H1 (cell line): ENCODE results near the gene PLXNB3. TPM values are rescaled to one million over a fixed set of nuclear protein-coding genes. Genes with fewer than 3 reads are reported as not detected.

Experiments
- CTCF ChIA-PET: fragments of 300-600 bp; sonication (Branson Sonifier 250); formaldehyde crosslinking; loops from one replicate; lab custom pipeline; 2021; ENCODE audit not compliant: partially characterized antibody; lab: Charles Lee
- POLR2A ChIA-PET: fragments of 300-600 bp; sonication (Branson Sonifier 250); formaldehyde crosslinking; loops from one replicate; lab custom pipeline; 2021; ENCODE audit warnings: inconsistent platforms; ENCODE audit not compliant: partially characterized antibody; lab: Charles Lee
- DNase-seq, 2 experiments: peaks; one replicate each; pipeline versions ENCODE4 v3.0.0 to v3.0.0-alpha.2; 2010 to 2022; ENCODE audit warnings: low spot score in 2 of 2, low read depth in 1 of 2, mixed read lengths in 1 of 2
- FAIRE-seq: peaks from 2 replicates; lab custom pipeline; 2011; peaks lifted over from hg19 to GRCh38; lab: Jason Lieb, UNC
- H2AFZ ChIP-seq: 2 replicates; pipeline ENCODE4 v1.8.1; 2012; ENCODE audit warnings: low read length, inconsistent platforms
- H2AK5ac ChIP-seq: 2 replicates; pipeline ENCODE4 v1.6.1; 2013; ENCODE audit warnings: low read depth, low read length
- H2BK120ac ChIP-seq: replicated peaks from 2 replicates; pipeline ENCODE3; 2013; ENCODE audit warnings: low read depth, low read length, inconsistent platforms
- H2BK12ac ChIP-seq: 2 replicates; pipeline ENCODE4 v1.6.1; 2013; ENCODE audit warnings: low read depth, low read length
- H2BK15ac ChIP-seq: 2 replicates; pipeline ENCODE4 v1.6.1; 2013; ENCODE audit warnings: low read length
- H2BK20ac ChIP-seq: 2 replicates; pipeline ENCODE4 v1.6.1; 2013; ENCODE audit warnings: low read length
- H2BK5ac ChIP-seq: 2 replicates; pipeline ENCODE4 v1.6.1; 2013; ENCODE audit warnings: low read depth, low read length
- H3K14ac ChIP-seq: 2 replicates; pipeline ENCODE4 v1.6.1; 2013; ENCODE audit warnings: inconsistent platforms; ENCODE audit not compliant: insufficient read length
- H3K18ac ChIP-seq: 2 replicates; pipeline ENCODE4 v1.6.1; 2013; ENCODE audit warnings: low read length; ENCODE audit errors: extremely low read depth
- H3K23ac ChIP-seq: 2 replicates; pipeline ENCODE4 v1.6.1; 2013; ENCODE audit warnings: inconsistent platforms; ENCODE audit not compliant: insufficient read length
- H3K23me2 ChIP-seq: 2 replicates; pipeline ENCODE4 v1.6.1; 2013; ENCODE audit warnings: low read depth, low read length
- H3K27ac ChIP-seq: 2 replicates; pipeline ENCODE4 v1.6.1; 2011; ENCODE audit warnings: low read depth, low read length, inconsistent platforms
- H3K27me3 ChIP-seq, 4 experiments: replicated peaks in 1 of 4; 1 replicate in 1 of 4; 2 replicates in 3 of 4; pipeline versions ENCODE4 v1.6.1 to v1.8.1; 2011 to 2013; ENCODE audit warnings: low read length in 3 of 4, mild to moderate bottlenecking in 3 of 4, inconsistent platforms in 2 of 4, mixed read lengths in 2 of 4, moderate library complexity in 1 of 4; ENCODE audit not compliant: control insufficient read depth in 3 of 4, insufficient read depth in 3 of 4; ENCODE audit errors: extremely low read depth in 1 of 4
- H3K36me3 ChIP-seq, 4 experiments: 2 replicates each; pipeline versions ENCODE4 v1.6.1 to v1.8.1; 2011 to 2013; ENCODE audit warnings: mild to moderate bottlenecking in 4 of 4, low read length in 3 of 4, moderate library complexity in 2 of 4, control low read depth in 1 of 4, inconsistent platforms in 1 of 4; ENCODE audit not compliant: insufficient read depth in 4 of 4, control insufficient read depth in 2 of 4
- H3K4ac ChIP-seq: replicated peaks from 2 replicates; pipeline ENCODE3; 2013; ENCODE audit warnings: low read length, low read depth, mixed read lengths, inconsistent platforms; ENCODE audit not compliant: insufficient read length
- H3K4me1 ChIP-seq, 4 experiments: replicated peaks in 1 of 4; 1 replicate in 1 of 4; 2 replicates in 3 of 4; pipeline versions ENCODE4 v1.6.1 to v1.8.1; 2011 to 2013; ENCODE audit warnings: low read length in 3 of 4, inconsistent platforms in 2 of 4, mixed read lengths in 1 of 4; ENCODE audit not compliant: insufficient read depth in 4 of 4, control insufficient read depth in 3 of 4
- H3K4me2 ChIP-seq, 2 experiments: 2 replicates each; pipeline versions ENCODE4 v1.6.1 to v1.8.1; 2011 to 2013; ENCODE audit warnings: low read depth in 2 of 2, low read length in 2 of 2, control low read depth in 1 of 2, inconsistent platforms in 1 of 2, mild to moderate bottlenecking in 1 of 2; ENCODE audit not compliant: insufficient read depth in 1 of 2
- H3K4me3 ChIP-seq, 4 experiments: fragments of 200-600, 300-600 bp in 1 of 4; sonication (generic), shearing (Covaris generic), sonication (Bioruptor Twin) in 1 of 4; 2 replicates each; pipeline versions ENCODE4 v1.5.1 to v1.8.1; 2011 to 2016; ENCODE audit warnings: low read length in 4 of 4, low read depth in 3 of 4, control low read depth in 2 of 4, inconsistent platforms in 2 of 4, mild to moderate bottlenecking in 2 of 4, mixed read lengths in 1 of 4, moderate library complexity in 1 of 4; ENCODE audit not compliant: insufficient read depth in 2 of 4; ENCODE audit errors: extremely low read depth in 1 of 4
- H3K56ac ChIP-seq: replicated peaks from 2 replicates; pipeline ENCODE3; 2013; ENCODE audit warnings: low read depth, mild to moderate bottlenecking, mixed read lengths, low read length, inconsistent platforms; ENCODE audit not compliant: insufficient read length
- H3K79me1 ChIP-seq: 2 replicates; pipeline ENCODE4 v1.6.1; 2013; ENCODE audit warnings: low read depth, low read length, control low read depth
- H3K79me2 ChIP-seq, 2 experiments: 2 replicates each; pipeline versions ENCODE4 v1.6.1 to v1.8.1; 2012 to 2013; ENCODE audit warnings: low read length in 2 of 2, mild to moderate bottlenecking in 2 of 2, inconsistent platforms in 1 of 2; ENCODE audit not compliant: insufficient read depth in 2 of 2, control insufficient read depth in 1 of 2
- H3K9ac ChIP-seq, 4 experiments: replicated peaks in 1 of 4; 1 replicate in 1 of 4; 2 replicates in 3 of 4; pipeline versions ENCODE4 v1.6.1 to v1.8.1; 2011 to 2013; ENCODE audit warnings: low read depth in 3 of 4, low read length in 3 of 4, control low read depth in 2 of 4, mild to moderate bottlenecking in 2 of 4, moderate library complexity in 2 of 4, inconsistent platforms in 1 of 4; ENCODE audit errors: extremely low read depth in 1 of 4
- H3K9me3 ChIP-seq, 2 experiments: 2 replicates each; pipeline versions ENCODE4 v1.6.1 to v1.8.1; 2012 to 2013; ENCODE audit warnings: mild to moderate bottlenecking in 2 of 2, moderate library complexity in 2 of 2, control low read depth in 1 of 2, inconsistent platforms in 1 of 2, low read depth in 1 of 2, low read length in 1 of 2, mixed read lengths in 1 of 2; ENCODE audit not compliant: insufficient read depth in 2 of 2
- H4K20me1 ChIP-seq, 2 experiments: replicated peaks in 1 of 2; 2 replicates each; pipeline versions ENCODE3 to v1.8.1; 2011 to 2013; ENCODE audit warnings: inconsistent platforms in 2 of 2, low read length in 2 of 2, mild to moderate bottlenecking in 1 of 2; ENCODE audit not compliant: insufficient read depth in 2 of 2, control insufficient read depth in 1 of 2
- H4K5ac ChIP-seq: 2 replicates; pipeline ENCODE4 v1.6.1; 2013; ENCODE audit warnings: low read length, low read depth, mixed read lengths, inconsistent platforms; ENCODE audit not compliant: insufficient read length
- H4K8ac ChIP-seq: 2 replicates; pipeline ENCODE4 v1.8.0; 2013; ENCODE audit warnings: mild to moderate bottlenecking, moderate library complexity, low read length, inconsistent platforms; ENCODE audit not compliant: insufficient read depth; ENCODE audit errors: extremely low read depth
- H4K91ac ChIP-seq: replicated peaks from 2 replicates; pipeline ENCODE3; 2013; ENCODE audit warnings: low read length, mixed read lengths, inconsistent platforms; ENCODE audit not compliant: insufficient read length
- CHD1 ChIP-seq: IDR thresholded peaks from 2 replicates; pipeline ENCODE4 v1.6.1; 2012; ENCODE audit warnings: low read depth, low read length, improper control_type of control experiment
- CTBP2 ChIP-seq: IDR thresholded peaks from 2 replicates; pipeline ENCODE4 v1.7.0; 2011; ENCODE audit warnings: borderline replicate concordance, mild to moderate bottlenecking, moderate library complexity, mixed read lengths, low read length; ENCODE audit not compliant: insufficient read depth, insufficient read length
- EZH2 ChIP-seq: fragments of 200-600 bp; sonication (generic); IDR thresholded peaks from 2 replicates; pipeline ENCODE4 v1.7.1; 2012; ENCODE audit warnings: low read depth, mild to moderate bottlenecking, moderate library complexity, low read length, inconsistent platforms; ENCODE audit not compliant: severe bottlenecking
- NANOG ChIP-seq: IDR thresholded peaks from 2 replicates; pipeline ENCODE4 v1.6.1; 2011; ENCODE audit warnings: low read length, low read depth, mild to moderate bottlenecking, inconsistent platforms; ENCODE audit not compliant: insufficient read depth, poor library complexity, severe bottlenecking
- NRF1 ChIP-seq: IDR thresholded peaks from 2 replicates; pipeline ENCODE4 v1.6.1; 2011; ENCODE audit warnings: mild to moderate bottlenecking, low read depth, low read length, improper control_type of control experiment
- POLR2AphosphoS5 ChIP-seq: IDR thresholded peaks from 2 replicates; pipeline ENCODE4 v1.6.1; 2011; ENCODE audit warnings: low read depth, low read length
- RXRA ChIP-seq: IDR thresholded peaks from 2 replicates; pipeline ENCODE4 v1.6.1; 2011; ENCODE audit warnings: low read depth, mild to moderate bottlenecking, low read length, moderate library complexity; ENCODE audit not compliant: insufficient read depth
- TCF12 ChIP-seq: IDR thresholded peaks from 2 replicates; pipeline ENCODE4 v1.6.1; 2011; ENCODE audit warnings: low read depth, mild to moderate bottlenecking, low read length
- YY1 ChIP-seq: IDR thresholded peaks from 2 replicates; pipeline ENCODE4 v1.6.1; 2011; ENCODE audit warnings: low read depth, mild to moderate bottlenecking, low read length
- WGBS, 2 experiments: shearing (Covaris generic) in 1 of 2; methylation state at CpG; one replicate each; pipeline versions ENCODE4 v1.1.6 to v1.1.7; 2013 to 2015; ENCODE audit warnings: low lambda C conversion rate in 2 of 2, mixed read lengths in 2 of 2, inconsistent platforms in 1 of 2, low coverage in 1 of 2, missing lambda C conversion rate in 1 of 2; ENCODE audit not compliant: insufficient replicate concordance in 2 of 2, insufficient coverage in 1 of 2, insufficient read length in 1 of 2; ENCODE audit errors: extremely low coverage in 1 of 2, missing lambda C conversion rate in 1 of 2; 5-methylcytosine and 5-hydroxymethylcytosine counted together
- polyA plus RNA-seq, 7 experiments: library from polyadenylated mRNA; depleted of rRNA in 3 of 7; stranded (reverse) in 5 of 7; unstranded in 2 of 7; fragments of >200 nt in 5 of 7; fragments of 200-250 nt in 2 of 7; gene quantifications; 1 replicate in 5 of 7; 2 replicates in 1 of 7; 4 replicates in 1 of 7; pipeline versions ENCODE4 v1.2.1 to v1.2.3, GENCODE V29; 2011 to 2013; ENCODE audit warnings: missing spikeins in 2 of 7, mixed read lengths in 2 of 7
- total RNA-seq: library from RNA; stranded (reverse); fragmentation: NEBNext Ultra II Directional; extraction: Animal tissue kit (Norgen Biotek cat#: 25700); gene quantifications from 2 replicates; pipeline ENCODE4 v1.2.1, GENCODE V29; 2021

Gene PLXNB3
- total and polyA plus RNA-seq, 2 of the 8 experiments (the other 6 are each of a cell fraction or from before 2014, with no cell fraction given), result 1.2 to 2.7 TPM

DNA sequence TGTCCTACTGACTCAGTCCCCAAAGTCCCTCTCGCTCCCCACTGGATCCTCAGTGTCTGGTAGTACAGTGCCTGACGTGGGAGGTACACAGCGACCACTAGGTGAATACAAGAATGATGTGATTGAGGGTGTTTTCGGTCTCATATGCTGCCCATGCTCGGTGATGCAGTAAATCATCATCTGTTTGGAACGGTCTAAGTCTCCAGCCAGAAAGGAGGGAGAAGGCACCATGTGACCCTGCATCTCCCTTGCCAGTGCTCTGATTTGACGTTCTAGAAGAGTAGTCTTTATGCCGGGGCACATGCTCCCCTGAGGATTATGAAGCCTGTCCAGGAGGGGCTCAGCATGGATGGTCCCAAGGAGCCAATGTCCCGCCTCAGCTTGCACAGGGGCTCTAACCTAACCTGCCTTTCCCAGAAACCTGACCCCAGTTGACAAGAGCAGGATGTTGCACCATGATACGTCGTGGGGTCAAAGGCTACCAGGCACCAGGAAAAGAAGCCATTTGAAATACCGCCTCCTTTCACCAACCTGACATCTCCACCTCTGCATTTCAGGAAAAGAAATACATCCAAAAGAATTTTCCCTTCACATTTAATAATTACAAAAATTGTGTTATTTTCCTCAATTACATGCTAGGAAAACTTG lies 13.8 kb upstream of the PLXNB3 start:
- no peak overlapping the region for H3K23ac ChIP-seq
- H3K4me1 ChIP-seq, result no peaks in the 10 kb centered on the region; a peak in 1 of 7 replicates
- no peaks in the 10 kb centered on the region for H3K27me3 ChIP-seq
- H4K5ac ChIP-seq, result no peak overlapping the region
- H3K36me3 ChIP-seq, result no peaks in the 10 kb centered on the region
- no peak overlapping the region for H3K4ac ChIP-seq
- no peak overlapping the region for H2BK15ac ChIP-seq
- H3K56ac ChIP-seq, result no peak overlapping the region
- H3K79me2 ChIP-seq, result no peaks in the 10 kb centered on the region
- H3K79me1 ChIP-seq, result no peaks in the 10 kb centered on the region
- no peak overlapping the region for H3K4me2 ChIP-seq
- no peaks in the 10 kb centered on the region for H3K9me3 ChIP-seq
- TF ChIP-seq NANOG, result no peak
- TF ChIP-seq RXRA, result no peak
- TF ChIP-seq POLR2AphosphoS5, result no peak
- no peak for TF ChIP-seq TCF12
- TF ChIP-seq NRF1, result no peak
- no peak for TF ChIP-seq EZH2
- TF ChIP-seq CTBP2, result no peak
- no peak for TF ChIP-seq YY1
- no peak for TF ChIP-seq CHD1
- no peak overlapping the region for H3K14ac ChIP-seq
- DNase-seq, result no peak
- no peak overlapping the region for H2AFZ ChIP-seq
- H3K4me3 ChIP-seq, result no peak overlapping the region
- H3K27ac ChIP-seq, result no peak overlapping the region
- no peaks in the 10 kb centered on the region for H3K23me2 ChIP-seq
- H4K8ac ChIP-seq, result no peak overlapping the region
- H2BK120ac ChIP-seq, result no peak overlapping the region
- peak; percentile 39 for FAIRE-seq
- no peaks in the 10 kb centered on the region for H4K20me1 ChIP-seq
- 90% methylated on average over 12 of the region's 12 CpGs; no CpG with 5 or more reads in 1 of the 2 experiments for WGBS, 2 experiments
- no peak overlapping the region for H2AK5ac ChIP-seq
- H2BK20ac ChIP-seq, result no peak overlapping the region
- no peak overlapping the region for H4K91ac ChIP-seq
- H2BK12ac ChIP-seq, result no peak overlapping the region
- ChIA-PET CTCF (interaction anchor here (0.6 kb wide), 1 partner anchor 757 kb away, joined by 3 read pairs; no protein-coding TSS in a partner anchor), POLR2A (interaction anchor here (2.0 kb wide), 1 partner anchor 23 kb away, joined by 5 read pairs; no protein-coding TSS in a partner anchor)
- no peak overlapping the region for H3K18ac ChIP-seq
- H3K9ac ChIP-seq, result no peak overlapping the region
- H2BK5ac ChIP-seq, result no peak overlapping the region
